NCI-H1436 treated with DMSO at 0.1 percent for 48 hours (cell line): ENCODE data around the gene EHBP1.
"Not testable (repeated sequence)": the region's sequence is repeated elsewhere in the genome, so short reads cannot be mapped to it uniquely, and the experiment has no call there.

Experiments
- DNase-seq: peaks from one replicate; lab custom pipeline; 2025; lab: John Stamatoyannopoulos, UW

EHBP1 gene

GRCh38 chr2:63074399-63074798, 368.9 kb downstream of the EHBP1 start:
- DNase-seq = not testable (repeated sequence)

- no peak for DNase-seq
These were observed 373.5 kb downstream of the EHBP1 start for GRCh38 chr2:63078852-63079606.

- no peak for DNase-seq
These were observed 375.9 kb downstream of the EHBP1 start for GRCh38 chr2:63081404-63081803.

GRCh38 chr2:63086687-63087086, 381.2 kb downstream of the EHBP1 start:
- no peak for DNase-seq

- no peak for DNase-seq
These were observed 386.9 kb downstream of the EHBP1 start for GRCh38 chr2:63092401-63092800.

GRCh38 chr2:63092857-63093256, 387.3 kb downstream of the EHBP1 start:
- no peak for DNase-seq

- no peak for DNase-seq
These were observed 388.0 kb downstream of the EHBP1 start for GRCh38 chr2:63093502-63093901.
